Vein endothelial cell (primary cell): ENCODE results near the gene C1QC. TPM values are rescaled to one million over a fixed set of nuclear protein-coding genes. Genes with fewer than 3 reads are reported as not detected.

Source experiments
- small RNA-seq: library from RNA; depleted of rRNA; stranded (forward); fragments of <200 nt; gene quantifications from one replicate; pipeline ENCODE3, GENCODE V24; 2012
- total RNA-seq: library from RNA; depleted of rRNA; stranded (reverse); fragments of >200 nt; gene quantifications from 2 replicates; pipeline ENCODE4 v1.2.3, GENCODE V29; 2012

The C1QC gene
- not detected in 2 replicates for total RNA-seq

DNA sequence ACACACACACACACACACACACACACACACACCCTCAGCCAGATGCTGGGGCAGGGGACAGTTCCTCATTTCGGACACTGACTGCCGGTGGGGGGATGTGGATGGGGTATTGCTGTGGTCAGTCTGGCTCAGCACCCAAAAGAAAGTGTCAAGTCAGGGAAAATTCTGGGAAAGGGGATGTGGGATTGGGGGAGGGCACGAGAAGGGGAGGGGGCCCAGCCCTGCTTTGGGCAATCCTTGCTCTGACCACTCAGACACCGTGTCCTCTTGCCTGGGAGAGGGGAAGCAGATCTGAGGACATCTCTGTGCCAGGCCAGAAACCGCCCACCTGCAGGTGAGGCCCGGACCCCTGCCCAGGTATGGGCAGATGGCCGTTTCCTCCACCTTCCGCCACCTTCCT is at the start of gene C1QC:
Gene C1QC (plus strand): TSS at position 253 of the 400 bp plus-strand sequence. CDS start 391 bp downstream, outside the sequence.

DNA sequence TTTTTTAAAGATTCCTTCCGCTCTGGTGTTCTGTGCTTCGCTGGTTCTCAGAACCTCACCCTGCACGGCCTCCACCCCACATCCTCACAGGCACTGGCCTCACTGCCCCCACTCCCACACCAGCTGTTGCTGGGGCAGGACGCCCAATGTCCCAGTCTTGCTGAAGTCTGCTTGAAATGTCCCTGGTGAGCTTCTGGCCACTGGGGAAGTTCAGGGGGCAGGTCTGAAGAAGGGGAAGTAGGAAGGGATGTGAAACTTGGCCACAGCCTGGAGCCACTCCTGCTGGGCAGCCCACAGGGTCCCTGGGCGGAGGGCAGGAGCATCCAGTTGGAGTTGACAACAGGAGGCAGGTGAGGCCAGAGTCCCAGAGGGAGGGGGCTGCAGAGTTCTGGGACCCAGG is 7.1 kb upstream of the C1QC start, which contains the start of gene C1QA:
Gene C1QA (plus strand): TSS at position 276 of the 400 bp plus-strand sequence. CDS start 989 bp downstream, outside the sequence.

DNA sequence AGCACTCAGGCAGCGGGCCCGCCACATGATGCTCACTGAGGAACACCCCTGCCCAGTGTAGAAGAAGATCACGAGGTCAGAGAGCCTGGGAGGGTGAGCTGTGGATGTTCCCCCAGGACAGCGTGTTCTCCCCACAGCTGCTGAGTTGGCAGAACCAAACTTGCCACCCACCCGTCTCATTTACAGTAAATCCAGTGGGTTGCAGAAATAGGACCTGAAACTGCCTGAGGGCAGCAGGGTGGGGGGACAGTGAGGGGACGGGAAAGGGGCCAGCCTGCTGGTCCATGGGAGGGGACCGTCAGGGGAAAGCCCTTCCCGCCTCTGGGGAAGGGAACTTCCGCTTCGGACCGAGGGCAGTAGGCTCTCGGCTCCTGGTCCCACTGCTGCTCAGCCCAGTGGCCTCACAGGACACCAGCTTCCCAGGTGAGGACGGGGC is 9.5 kb downstream of the C1QC start, which contains the start of gene C1QB:
Gene C1QB (plus strand): TSS at position 356 of the 436 bp plus-strand sequence. CDS start 6,227 bp downstream, outside the sequence.

Small RNA genes within 50 kb of the gene (small RNA-seq; reads per million reads assigned to genes)
- gene MIR6127 = not detected

Other genes starting within 250 kb of the C1QC start
- gene ZBTB40, start 191.8 kb upstream of the C1QC start, total RNA-seq = 14.7 and 18.5 TPM in 2 replicates
- gene EPHA8, start 80.1 kb upstream of the C1QC start, total RNA-seq = not detected in 2 replicates
- not detected in 2 replicates for gene C1QA, start 7.0 kb upstream of the C1QC start, total RNA-seq
- gene C1QB, start 9.6 kb downstream of the C1QC start, total RNA-seq = not detected in 2 replicates
- gene EPHB2, start 67.2 kb downstream of the C1QC start, total RNA-seq = 62.0 and 77.4 TPM in 2 replicates